HG03571 (cell line): ENCODE data around the gene GPR157.
A peak's percentile ranks its signal among the peaks of the same experiment; 100 is the strongest.

Experiments used
- ATAC-seq: cut with Tn5 transposase; IDR thresholded peaks from one replicate; pipeline ENCODE4 v1.9.1; 2021; ENCODE audit not compliant: unreplicated experiment

GPR157 gene

DNA sequence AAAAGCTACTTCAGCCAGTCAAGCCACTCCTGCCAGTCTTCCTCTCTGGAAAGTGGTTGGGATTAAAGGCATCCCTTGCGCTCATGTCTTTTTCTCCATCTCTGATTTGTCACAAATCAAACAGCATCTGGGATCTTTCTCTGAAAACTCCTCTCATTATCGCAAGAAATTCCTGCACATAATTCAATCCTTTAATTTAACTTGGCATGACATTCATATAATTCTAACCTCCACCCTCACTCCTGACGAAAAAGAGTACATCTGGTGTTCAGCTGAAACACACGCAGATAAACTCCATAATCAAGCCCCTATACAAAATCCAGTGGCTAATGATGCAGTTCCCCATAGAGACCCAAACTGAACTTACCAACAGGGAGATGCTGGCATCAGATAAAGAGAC is 40.1 kb downstream of the GPR157 start:
- ATAC-seq: no peak

DNA sequence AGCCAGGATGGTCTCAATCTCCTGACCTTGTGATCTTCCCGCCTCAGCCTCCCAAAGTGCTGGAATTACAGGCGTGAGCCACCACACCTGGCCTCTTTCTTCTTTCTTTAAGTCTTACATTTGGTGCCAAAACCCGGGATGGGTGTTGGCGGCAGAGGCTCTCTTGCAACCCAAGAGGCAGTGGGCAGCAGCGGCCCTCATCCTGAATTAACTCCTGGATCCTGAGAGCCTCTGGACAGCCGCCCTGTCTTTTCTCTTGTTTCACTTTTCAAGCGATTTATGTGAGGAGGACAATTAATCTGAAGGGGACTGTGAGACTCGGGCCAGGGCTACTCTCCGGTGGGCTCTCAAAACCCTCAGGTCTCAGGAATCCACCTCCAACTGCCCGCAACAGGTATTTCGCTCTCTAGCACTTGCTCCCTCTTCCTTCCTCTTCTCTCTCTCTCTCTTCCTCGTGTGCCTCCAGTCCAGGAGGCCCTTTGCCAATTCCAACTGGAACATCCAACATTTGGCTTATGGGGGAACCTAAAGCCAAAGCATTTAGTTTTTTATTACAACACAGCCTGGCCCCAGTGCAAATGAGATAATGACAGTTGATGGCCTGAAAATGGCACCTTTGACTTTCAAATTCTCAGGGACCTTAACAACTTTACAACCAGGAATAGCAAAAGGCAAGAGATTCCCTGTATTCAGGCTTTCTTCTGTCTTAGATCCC is 41.3 kb downstream of the GPR157 start:
- ATAC-seq: no peak

DNA sequence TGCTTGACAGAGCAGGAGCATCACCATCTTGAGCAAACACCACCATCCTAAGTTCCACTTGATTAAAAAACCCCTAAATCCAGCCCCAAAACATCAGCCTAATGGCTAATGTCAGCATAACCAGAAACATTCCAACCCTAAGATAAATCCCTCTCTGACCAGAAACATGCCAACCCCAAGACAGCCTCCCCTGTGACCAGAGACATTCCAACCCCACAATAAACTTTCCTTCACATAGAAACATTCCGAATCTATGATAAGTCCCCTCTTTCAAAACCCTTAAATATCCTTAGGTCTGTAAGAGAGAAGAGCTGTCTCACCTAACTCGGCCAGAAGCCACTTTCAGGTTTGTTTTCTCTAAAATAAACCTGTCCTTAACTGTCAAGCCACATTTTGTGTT is 42.1 kb downstream of the GPR157 start:
- ATAC-seq: no peak

DNA sequence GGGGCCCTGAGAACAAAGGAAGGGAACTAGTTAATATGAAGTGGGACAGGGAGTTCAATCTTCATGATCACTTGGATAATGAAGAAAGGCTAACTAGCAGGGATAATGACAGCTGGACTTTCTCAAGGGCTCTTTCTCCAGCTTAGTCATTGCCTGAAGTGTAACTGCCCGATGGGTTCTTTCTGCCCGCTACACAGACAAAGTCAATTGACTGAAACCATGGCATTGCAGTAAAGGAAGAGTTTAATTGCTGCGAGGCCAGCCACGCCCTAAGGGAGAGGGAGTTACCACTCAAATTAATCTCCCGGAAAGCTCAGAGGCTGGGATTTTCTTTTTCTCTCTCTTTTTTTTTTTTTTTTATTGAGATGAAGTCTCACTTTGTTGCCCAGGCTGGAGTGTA is 42.9 kb downstream of the GPR157 start:
- ATAC-seq: no peak

DNA sequence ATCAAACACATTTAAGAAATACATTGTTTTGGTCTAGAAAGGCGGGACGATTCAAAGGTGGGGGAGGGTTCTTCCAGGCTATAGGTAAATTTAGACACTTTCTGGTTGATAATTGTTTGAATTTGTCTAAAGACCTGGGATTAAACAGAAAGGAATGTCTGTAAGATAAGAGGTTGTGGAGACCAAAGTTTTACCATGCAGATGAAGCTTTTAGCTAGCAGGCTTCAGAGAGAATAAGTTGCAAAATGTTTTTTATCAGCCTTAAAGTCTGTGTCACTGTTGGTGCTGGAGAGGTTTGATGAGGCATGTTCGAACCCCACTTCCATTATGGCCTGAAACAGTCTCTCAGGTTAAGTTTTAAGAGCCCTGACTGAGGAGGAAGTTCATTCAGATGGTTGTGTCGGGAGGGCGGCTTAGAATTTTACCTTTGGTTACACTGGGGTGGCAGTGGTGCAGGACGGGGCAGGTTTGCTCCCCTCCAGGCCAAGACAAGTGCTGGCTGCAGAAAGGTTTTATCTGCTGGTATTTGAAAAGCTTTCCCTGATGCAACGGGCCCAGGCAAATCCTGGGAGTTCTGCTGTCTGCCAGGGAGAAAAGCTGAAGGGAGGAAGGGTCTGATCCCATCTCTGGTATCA is 43.5 kb downstream of the GPR157 start:
- no peak for ATAC-seq

DNA sequence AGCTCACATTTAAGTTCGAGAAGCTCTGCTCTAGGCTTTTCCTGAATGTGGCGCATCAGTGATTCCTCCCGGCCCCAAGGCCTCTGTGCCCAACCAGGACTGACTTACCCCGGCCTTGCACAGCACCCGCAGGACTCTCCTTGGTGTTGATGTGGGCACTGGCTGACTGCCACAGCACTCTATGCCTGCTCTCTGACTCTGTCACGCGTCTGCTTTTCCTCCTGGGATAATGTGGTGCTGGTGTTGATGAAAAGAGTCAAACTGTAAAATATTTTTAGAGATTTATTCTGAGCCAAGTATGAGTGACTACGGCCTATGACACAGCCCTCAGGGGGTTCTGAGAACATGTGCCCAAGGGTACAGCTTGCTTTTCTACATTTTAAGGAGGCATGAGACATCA is 44.0 kb downstream of the GPR157 start:
- ATAC-seq: no peak

DNA sequence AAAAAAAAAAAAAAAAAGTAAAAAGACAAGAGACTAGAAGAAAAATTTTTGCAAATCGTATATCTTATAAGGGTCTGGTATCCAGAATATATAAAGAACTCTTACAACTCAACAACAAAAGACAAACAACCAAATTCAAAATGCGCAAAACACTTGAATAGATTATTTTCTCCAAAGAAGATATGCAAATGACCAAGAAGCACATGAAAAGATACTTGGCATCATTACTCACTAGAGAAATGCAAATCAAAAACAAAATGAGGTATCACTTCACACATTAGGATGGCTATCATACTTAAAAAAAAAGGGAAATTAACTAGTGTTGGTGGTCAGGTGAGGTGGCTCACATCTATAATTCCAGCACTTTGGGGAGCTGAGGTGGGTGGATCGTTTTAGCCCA is 47.4 kb downstream of the GPR157 start:
- ATAC-seq: no peak

DNA sequence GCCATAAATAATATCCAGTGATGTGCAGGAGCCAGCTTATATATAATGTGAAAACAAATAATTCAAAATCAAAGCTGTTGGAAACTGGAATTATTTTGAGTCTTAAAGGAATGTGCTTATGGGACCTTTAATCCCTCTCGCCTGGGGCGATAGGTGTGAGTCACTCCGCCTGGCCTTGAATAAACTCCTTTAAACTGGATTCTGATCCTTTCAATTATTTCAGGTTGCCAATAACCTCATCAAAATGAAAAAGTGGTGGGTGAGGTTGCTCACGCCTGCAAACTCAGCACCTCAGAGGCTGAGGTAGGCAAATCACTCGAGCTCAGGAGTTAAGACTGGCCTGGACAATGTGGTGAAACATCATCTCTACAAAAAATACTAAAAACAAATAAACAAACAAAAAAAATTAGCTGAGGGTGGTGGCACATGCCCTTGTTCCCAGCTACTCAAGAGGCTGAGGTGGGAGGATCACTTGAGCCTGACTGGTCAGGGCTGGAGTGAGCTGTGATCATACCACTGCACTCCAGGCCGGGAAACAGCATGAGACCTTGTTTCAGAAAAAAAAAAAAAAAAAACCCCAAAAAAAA is 48.1 kb downstream of the GPR157 start:
- ATAC-seq: no peak

DNA sequence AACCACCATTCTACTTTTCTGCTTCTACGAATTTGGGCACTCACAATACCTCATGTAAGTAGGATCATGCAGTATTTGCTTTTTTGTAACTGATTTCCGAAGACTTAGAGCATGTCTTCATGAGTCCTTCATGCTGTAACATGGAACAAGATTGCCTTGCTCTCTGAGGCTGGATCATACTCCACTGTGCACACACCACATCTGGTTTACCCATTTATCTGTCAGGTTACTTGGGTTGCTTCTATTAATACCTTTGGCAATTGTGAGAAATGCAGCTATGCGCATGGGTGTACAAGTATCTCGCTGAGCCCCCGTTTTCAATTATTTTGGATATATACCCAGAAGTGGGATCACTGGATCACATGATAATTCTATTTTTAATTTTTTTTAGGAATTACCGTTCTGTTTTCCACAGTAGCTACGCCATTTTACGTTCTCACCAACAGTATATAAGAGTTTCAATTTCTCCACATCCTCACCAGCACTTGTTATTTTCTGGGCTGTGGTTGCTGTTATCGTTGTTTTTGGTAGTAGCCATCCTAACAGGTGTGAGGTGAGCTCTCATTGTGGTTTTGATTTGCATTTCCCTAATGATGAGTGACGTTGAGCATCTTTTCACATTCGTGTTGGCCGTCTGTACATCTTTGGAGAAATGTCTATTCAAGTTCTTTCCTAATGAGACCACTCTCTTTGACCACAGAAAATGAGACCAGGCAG is 48.8 kb downstream of the GPR157 start:
- ATAC-seq: no peak

DNA sequence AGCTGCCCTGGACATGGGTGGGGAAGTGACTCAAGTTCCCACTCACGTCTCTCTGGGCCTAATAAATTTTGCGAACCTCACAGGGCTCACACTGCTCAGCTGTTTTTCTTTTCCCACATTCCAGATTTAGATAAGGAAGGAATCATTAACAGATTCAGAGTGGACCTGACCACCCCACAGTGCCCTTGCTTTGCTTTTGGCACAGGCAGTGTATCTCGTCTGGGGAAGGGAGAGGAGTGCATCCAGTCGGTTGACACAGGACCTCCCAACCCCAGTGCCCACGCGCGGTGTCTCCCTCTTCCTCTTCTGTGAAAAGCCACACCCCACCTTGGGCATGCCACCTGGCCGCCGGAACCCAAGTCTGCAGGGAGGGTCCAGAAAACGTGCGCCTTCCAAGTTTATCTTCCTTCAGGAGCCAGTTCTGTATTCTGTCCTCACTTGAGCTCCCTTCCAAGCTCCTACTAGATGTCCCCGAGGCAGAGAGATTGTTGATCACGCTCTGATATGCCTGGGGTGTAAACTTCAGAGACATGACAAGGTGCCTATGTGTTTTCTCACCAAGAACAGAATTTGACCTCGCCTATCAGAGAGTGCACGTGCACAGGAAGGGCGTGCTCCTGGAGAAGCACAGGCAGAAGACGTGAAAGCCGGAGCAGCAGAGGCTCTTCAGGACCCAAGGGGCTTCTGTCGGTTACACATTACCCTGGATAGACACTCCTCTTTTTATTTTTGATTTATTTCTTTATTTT is 50.0 kb downstream of the GPR157 start:
- ATAC-seq: no peak

DNA sequence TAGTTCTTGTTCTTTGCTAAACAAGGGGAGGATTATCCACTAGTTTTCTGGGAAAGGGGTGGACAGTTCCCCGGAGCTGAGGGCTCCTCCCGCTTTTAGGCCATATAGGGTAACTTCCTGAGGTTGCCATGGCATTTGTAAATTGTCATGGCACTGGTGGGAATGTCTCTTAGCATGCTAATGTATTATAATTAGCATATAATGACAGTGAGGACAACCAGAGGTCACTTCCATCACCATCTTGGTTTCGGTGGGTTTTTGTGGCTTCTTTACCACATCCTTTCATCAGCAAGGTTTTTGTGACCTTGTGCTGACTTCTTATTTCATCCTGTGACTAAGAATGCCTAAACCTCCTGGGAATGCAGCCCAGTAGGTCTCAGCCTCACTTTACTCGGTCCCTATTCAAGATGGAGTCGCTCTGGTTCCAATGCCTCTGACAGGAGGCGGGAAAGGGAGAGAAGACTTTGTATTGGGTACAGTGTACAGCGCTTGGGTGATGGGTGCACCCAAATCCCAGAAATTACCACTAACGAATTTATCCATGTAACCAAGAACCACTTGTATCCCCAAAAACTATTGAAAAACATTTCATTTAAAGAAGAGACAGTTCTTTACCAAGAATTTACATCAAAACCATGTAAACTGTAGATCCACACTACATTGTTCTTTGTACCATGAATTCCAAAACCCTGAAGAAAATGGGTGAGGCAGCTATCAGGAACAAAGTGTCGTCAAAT is 50.7 kb downstream of the GPR157 start:
- ATAC-seq: peak; percentile 46

DNA sequence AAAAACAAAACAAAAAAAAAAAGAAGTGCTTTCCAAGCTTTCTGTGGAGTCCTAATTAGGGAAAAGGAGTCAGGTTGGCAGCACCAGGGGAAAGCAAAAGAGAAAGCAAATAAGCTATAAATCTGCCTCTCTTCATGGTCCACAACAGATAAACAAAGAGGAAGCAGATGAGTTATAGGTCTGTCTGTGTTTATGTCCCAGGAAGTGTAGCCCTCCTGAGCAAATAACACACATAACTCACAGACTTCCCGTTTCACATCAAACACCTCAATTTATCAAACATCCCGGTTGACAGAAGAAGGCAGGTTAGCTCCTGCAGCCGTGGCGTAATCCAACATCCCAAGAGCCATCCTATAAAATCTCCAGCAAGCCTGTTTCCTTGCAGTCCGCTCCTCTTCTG is 53.9 kb downstream of the GPR157 start:
- no peak for ATAC-seq

DNA sequence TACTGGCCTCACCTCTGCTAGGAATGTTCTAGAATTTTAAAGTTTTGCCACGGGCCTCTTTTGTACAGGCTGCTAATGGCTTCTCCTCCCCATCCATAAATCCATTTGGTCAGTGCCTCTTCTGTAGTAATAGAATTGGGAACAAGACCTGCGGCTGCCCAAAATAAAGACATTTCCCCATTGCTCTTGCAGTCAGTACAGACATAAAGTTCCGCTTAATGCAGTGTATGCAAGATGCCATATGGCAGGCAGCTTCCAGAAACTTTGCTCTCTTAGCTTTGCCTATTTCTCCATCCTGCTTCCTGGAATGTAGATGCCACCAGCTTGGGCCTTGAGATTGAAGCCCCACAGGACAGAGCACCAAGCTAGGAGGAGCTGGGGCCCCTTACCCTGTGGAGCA is 55.8 kb downstream of the GPR157 start:
- no peak for ATAC-seq

DNA sequence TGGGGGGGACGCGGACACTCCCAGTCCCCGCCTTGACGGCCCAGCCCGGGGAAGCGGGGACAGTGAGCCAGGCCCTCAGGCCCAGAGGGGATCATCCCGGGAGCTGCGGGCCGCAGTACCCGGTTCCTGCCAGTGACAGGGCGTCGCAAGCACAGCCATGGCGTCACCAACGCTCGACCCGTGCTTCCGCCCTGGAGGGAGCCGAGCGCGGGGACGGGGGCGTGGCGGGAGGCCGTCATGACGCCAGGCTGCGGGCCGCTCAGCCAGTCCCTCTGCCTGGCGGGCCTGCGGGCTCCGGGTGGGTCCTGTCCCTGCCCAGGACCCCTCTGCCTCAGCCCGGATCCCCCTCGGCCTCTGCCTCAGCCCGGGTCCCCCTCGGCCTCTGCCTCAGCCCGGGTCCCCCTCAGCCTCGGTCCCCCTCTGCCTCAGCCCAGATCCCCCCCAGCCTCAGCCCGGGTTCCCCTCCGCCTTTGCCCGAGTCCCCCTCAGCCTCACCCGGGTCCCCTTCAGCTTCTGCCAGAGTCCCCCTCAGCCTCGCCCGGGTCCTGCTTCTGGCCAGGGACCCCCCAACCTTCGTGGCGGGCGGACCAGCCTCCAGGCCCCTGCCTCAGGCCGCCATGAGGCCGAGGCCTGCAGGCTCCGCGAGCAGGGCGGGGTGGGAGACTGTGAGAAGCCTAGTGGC is 57.2 kb downstream of the GPR157 start:
- ATAC-seq: no peak

DNA sequence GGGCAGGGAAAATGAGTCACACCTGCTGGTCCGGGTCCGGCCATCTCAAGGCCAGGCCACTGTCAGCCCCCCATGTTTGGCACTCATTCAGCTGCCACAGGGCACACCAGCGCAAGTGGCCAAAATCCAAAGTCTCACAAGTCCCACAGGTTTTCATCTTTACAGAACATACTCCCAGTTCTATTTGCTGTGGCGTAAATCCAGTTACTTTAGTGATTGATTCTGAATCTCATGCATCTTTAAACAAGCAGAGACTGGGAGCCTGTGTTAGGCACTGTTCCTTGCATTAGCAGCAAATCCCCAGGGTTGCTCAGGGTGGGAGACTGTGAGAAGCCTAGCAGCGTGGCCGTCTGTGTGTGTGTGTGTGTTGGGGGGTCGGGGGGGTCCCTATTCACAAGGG is 58.4 kb downstream of the GPR157 start:
- ATAC-seq: no peak

DNA sequence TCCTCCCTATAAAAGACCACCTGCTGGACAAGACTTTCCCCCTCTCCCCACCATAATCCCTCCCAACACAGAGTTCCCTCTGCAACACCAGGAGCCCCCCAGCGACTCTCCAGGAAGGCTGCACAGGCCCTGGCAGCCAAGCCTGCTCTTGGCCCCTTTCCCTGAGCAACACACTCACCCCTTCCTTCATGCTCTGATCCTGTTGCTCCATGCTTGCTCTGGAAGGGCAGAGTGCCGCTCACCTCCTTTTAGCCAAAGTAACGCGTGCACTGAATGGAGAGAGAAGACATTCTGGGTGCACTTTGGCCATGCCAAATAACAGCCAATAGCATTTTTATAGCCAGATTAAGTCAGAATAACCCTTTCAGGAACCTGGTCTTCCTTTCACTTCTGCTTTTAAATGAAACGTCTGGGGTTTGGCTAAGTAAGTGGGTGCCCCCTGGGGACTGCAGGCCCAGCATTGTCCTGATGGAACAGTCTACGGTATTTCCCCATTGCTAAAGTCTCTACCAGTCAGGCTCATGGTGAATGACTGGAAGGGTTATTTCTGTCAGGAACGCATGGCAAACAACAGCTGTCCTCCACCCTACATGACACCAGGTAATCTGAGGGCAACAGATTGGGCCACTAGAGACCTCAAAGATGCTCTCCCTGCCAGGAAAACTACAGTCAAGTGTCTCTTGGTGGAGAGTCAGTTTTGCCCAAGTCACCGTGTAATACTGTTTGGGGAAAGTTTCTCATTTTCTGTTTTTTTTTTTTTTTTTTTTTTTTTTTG is 59.4 kb downstream of the GPR157 start, which contains the start of gene SLC2A5:
Gene SLC2A5 (minus strand): TSS at position 310 of the 775 bp plus-strand sequence. CDS start 99 bp downstream, at position 211.
- ATAC-seq: peak; percentile 92

DNA sequence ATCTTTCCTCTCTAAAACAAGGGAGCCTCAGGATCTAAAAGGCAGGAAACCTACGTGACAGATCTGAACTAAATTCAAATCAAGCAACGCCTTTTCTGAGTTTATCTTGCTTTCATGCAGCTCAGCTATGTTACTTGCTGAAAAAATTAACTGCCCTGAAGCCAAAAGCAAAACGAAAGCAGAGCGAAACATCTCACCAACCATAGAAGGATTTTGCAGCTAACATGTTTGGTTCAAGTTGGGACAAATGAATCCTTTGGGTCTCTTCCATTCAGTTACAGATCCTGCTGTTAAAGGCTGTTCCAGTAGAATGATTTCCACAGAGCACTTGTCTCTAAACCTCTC is 59.9 kb downstream of the GPR157 start:
- no peak for ATAC-seq

DNA sequence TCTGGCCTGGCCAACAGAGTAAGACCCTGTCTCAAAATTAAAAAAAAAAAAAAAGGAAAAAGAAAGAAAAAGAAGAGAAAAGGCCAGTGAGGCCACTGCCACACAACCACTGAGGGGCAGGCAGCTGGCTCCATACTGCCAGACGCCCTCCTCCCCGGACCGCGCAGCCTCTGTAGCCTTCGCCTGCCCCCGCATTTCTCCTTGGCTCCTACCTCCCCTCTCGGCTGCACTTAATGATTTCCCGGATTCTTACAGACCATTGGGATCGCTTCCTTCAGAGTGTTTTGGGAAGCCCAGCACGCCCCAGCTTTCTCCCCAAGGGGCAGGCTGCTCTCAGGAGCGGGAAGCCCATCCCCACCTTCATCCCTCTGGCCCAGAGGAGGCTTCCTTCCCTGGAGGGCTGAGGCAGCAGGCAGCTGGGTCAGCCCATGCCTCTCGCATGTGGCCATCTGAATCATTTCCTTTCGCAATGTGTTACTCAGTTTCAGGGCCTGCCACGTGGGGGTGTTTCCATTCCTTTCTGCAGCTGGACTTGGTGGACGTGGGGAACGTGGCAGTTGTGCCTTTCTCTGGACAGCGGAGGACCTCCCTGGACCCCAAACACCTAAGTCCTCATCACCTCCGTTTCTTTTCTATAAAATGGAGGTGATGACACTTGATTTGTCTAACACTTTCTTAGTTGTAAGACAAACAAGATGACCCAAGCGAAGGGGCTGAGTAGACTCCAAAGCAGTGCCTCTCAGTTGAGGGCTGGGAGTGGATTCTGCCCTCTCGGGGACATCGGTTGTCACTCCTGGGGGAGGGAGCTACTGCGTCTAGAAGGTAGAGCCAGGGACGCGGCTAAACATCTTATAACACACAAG is 61.7 kb downstream of the GPR157 start:
- ATAC-seq: no peak
